ENCODE data around the gene MEF2C.

DNA sequence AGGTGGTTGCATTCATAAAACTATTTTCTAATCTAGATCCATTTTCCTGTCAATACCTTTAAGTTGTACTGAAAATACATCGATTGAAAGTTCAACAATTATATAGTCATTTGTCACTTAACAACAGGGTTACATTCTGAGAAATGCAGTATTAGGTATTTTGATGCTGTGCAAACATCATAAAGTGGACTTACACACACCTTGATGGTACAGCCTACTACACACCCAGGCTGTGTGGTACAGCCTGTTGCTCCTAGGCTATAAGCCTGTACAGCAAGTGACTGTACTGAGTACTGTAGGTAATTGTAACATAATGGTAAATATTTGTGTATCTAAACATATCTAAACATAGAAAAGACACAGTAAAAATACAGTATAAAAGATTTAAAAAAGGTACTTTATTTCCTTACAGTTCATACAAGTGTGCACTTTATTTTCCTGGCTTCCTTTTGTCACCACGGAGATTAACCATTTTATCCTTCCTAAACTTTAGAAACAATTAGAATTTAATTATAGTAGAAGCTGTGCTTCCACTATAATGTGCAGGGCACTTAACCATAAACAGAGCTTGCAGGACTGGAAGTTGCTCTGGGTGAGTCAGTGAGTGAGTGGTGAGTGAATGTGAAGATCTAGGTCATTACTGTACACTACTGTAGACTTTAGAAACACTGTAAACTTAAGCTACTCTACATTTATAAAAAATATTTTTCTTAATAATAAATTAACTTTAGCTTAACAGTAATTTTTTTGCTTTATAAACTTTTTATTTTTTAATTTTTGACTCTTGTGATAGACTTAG lies 42.9 kb upstream of the MEF2C start:
- TF ChIP-seq GATA2 (IDR thresholded peaks at IDR 0.05; ENCODE audit: low read depth, low read length) (no peak), GATA3 (IDR thresholded peaks at IDR 0.05; ENCODE audit: low read depth, low read length) (no peak)

Data from SH-SY5Y (cell line).